A549 treated with GW870086 at 1 μM for 4 hours (cell line): ENCODE results near the gene PRSS38. TPM values are rescaled to one million over a fixed set of nuclear protein-coding genes. Genes with fewer than 3 reads are reported as not detected.

ENCODE experiments used
- total RNA-seq: library from RNA; stranded (reverse); fragments of 200-300 nt; extraction: Qiagen RNA extraction; gene quantifications from 5 replicates; pipeline ENCODE4 v1.2.3, GENCODE V29; 2022; ENCODE audit warnings: low read depth

Gene PRSS38
- not detected in 5 replicates for total RNA-seq

DNA sequence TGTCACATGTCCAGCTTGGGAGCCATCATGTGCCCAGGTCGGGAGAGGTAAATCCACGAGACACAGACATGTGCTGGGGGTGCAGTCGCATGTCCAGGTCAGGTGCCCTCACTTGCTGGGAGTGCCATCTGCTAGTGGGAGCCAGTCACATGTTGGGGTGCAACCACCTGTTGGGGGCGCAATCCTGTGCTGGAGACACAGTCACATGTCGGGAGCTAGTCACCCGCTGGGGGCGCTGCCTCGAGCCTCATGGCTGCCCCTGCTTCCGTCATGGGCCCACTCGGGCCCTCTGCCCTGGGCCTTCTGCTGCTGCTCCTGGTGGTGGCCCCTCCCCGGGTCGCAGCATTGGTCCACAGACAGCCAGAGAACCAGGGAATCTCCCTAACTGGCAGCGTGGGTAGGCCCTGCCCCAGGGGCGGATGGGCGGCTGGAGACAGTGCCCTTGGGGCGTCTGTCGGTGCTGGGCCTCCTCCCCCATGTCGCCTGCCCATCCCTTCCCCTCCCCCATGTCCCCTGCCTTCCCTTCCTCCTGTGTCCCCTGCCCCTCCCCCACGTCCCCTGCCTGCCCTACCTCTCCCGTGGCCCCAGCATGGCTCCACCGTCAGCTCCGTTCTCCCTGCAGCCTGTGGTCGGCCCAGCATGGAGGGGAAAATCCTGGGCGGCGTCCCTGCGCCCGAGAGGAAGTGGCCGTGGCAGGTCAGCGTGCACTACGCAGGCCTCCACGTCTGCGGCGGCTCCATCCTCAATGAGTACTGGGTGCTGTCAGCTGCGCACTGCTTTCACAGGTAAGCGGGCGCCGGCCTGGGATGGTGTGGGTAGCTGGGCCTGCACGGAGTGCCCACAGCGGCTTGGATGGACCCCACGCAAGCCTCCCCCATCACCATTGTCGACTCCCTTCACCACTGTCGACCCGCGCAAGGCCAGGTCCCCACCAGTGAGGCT is at the start of gene PRSS38:
Gene PRSS38 (plus strand): TSS at position 208 of the 942 bp plus-strand sequence. CDS start 42 bp downstream, at position 250.

Other genes with a start within 250 kb of the PRSS38 start
- 25.0 to 31.1 TPM (median 29.9 TPM) in 5 replicates for gene JMJD4, start 80.4 kb upstream of the PRSS38 start, total RNA-seq
- 27.1 to 29.3 TPM (median 28.1 TPM) in 5 replicates for gene SNAP47, start 80.2 kb upstream of the PRSS38 start, total RNA-seq
- 6.1 to 8.5 TPM (median 7.8 TPM) in 5 replicates for gene WNT9A, start 132.3 kb downstream of the PRSS38 start, total RNA-seq
- gene WNT3A, start 191.3 kb downstream of the PRSS38 start, total RNA-seq, result not detected in 5 replicates